Ishikawa (cell line): Measurements from ENCODE around the gene ATXN3L.

Source experiments
- CEBPB ChIP-seq: IDR thresholded peaks from 2 replicates; pipeline ENCODE4 v1.6.1; 2012
- CREB1 ChIP-seq: IDR thresholded peaks from 2 replicates; pipeline ENCODE4 v1.6.1; 2012; ENCODE audit warnings: low read depth
- EP300 ChIP-seq: IDR thresholded peaks from 2 replicates; pipeline ENCODE4 v1.6.1; 2012; ENCODE audit warnings: borderline replicate concordance
- FOXM1 ChIP-seq: IDR thresholded peaks from 2 replicates; pipeline ENCODE4 v1.6.1; 2012; ENCODE audit warnings: low read depth, borderline replicate concordance
- MAX ChIP-seq: IDR thresholded peaks from 2 replicates; pipeline ENCODE4 v1.6.1; 2012
- NFIC ChIP-seq: IDR thresholded peaks from 2 replicates; pipeline ENCODE4 v1.6.1; 2012
- RAD21 ChIP-seq: IDR thresholded peaks from 2 replicates; pipeline ENCODE4 v1.6.1; 2012; ENCODE audit warnings: low read depth
- TAF1 ChIP-seq: IDR thresholded peaks from 2 replicates; pipeline ENCODE4 v1.6.1; 2012; ENCODE audit warnings: low read depth, mild to moderate bottlenecking
- TCF12 ChIP-seq: IDR thresholded peaks from 2 replicates; pipeline ENCODE4 v1.6.1; 2012; ENCODE audit warnings: low read depth
- TEAD4 ChIP-seq: IDR thresholded peaks from 2 replicates; pipeline ENCODE4 v1.6.1; 2012
- YY1 ChIP-seq: IDR thresholded peaks from 2 replicates; pipeline ENCODE4 v1.6.1; 2012; ENCODE audit warnings: low read depth
- ZBTB7A ChIP-seq: IDR thresholded peaks from 2 replicates; pipeline ENCODE4 v1.6.1; 2012; ENCODE audit warnings: low read depth
- TF ChIP-seq, protein P1 (sequence below): IDR thresholded peaks from 2 replicates; pipeline ENCODE4 v1.6.1; 2012; ENCODE audit warnings: low read depth, mild to moderate bottlenecking

DNA sequence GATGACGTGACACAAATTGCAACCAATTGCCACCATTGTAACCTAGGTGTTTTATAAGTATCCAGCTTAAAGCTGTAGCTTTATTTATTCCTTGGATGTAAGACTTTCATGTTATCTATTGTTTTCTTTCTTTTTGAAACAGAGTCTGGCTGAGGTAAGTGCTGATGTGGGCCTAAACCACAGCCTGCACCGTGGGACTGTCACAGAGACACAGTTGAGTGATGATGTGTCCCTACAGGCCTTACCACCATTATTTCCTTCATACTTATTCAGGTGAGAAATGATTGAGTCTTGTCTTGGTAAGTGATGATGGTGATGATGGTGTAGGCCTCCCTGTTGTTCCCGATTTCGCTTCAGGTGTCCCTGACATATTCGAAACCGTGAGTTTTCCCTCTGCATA, 8.3 kb downstream of the ATXN3L start:
- TF ChIP-seq CEBPB (no peak), RAD21 (no peak), CREB1 (no peak), TEAD4 (no peak), TAF1 (no peak), FOXM1 (no peak), MAX (no peak), EP300 (no peak), ZBTB7A (no peak), TCF12 (no peak), NFIC (no peak), YY1 (no peak)
- TF ChIP-seq, protein P1, sequence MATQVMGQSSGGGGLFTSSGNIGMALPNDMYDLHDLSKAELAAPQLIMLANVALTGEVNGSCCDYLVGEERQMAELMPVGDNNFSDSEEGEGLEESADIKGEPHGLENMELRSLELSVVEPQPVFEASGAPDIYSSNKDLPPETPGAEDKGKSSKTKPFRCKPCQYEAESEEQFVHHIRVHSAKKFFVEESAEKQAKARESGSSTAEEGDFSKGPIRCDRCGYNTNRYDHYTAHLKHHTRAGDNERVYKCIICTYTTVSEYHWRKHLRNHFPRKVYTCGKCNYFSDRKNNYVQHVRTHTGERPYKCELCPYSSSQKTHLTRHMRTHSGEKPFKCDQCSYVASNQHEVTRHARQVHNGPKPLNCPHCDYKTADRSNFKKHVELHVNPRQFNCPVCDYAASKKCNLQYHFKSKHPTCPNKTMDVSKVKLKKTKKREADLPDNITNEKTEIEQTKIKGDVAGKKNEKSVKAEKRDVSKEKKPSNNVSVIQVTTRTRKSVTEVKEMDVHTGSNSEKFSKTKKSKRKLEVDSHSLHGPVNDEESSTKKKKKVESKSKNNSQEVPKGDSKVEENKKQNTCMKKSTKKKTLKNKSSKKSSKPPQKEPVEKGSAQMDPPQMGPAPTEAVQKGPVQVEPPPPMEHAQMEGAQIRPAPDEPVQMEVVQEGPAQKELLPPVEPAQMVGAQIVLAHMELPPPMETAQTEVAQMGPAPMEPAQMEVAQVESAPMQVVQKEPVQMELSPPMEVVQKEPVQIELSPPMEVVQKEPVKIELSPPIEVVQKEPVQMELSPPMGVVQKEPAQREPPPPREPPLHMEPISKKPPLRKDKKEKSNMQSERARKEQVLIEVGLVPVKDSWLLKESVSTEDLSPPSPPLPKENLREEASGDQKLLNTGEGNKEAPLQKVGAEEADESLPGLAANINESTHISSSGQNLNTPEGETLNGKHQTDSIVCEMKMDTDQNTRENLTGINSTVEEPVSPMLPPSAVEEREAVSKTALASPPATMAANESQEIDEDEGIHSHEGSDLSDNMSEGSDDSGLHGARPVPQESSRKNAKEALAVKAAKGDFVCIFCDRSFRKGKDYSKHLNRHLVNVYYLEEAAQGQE: no peak
